ENCODE results near the gene GRIN2C. TPM values are rescaled to one million over a fixed set of nuclear protein-coding genes. Genes with fewer than 3 reads are reported as not detected.

Gene GRIN2C
- total RNA-seq, 1 donor from 2014 or later = not detected

DNA sequence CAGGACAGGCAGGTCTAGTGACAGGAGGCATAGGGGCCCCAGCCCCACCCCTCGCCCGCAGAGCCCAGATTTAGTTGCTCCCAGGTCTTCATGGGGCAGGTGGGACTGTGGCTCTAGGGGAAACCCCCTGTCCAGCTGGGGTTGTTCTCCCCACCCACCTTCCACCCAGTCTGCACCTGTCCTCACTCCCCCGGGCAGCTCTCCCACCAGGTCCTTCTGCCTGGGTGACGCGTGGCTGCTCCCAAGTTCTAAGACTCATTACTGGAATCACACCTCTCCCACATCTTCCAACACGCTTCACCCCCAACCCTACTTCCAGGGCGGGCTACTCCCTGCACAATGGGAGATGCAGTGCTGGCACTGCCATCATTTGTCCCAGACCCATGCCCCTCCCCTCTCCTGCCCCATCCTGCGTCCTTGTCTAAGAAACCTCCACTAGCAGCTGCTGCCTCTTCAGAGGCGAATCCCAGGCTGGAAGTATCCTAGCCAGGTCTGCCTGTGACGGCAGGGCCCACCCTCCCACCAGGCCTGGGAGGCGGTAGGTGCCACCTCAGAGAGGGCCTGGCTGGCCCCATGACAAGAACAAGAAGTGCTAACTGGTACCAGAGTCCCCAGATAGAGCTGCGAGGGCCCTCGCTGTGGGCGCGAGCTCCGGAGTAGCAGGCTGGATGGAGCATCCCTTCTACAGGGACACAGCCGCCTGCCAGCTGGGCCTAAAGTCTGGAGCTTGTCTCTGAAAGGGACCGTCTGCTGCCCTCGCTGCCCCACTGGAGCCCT lies 22.8 kb downstream of the GRIN2C start:
- no peak for DNase-seq (ENCODE audit: low read depth)
- TF ChIP-seq, protein P1, sequence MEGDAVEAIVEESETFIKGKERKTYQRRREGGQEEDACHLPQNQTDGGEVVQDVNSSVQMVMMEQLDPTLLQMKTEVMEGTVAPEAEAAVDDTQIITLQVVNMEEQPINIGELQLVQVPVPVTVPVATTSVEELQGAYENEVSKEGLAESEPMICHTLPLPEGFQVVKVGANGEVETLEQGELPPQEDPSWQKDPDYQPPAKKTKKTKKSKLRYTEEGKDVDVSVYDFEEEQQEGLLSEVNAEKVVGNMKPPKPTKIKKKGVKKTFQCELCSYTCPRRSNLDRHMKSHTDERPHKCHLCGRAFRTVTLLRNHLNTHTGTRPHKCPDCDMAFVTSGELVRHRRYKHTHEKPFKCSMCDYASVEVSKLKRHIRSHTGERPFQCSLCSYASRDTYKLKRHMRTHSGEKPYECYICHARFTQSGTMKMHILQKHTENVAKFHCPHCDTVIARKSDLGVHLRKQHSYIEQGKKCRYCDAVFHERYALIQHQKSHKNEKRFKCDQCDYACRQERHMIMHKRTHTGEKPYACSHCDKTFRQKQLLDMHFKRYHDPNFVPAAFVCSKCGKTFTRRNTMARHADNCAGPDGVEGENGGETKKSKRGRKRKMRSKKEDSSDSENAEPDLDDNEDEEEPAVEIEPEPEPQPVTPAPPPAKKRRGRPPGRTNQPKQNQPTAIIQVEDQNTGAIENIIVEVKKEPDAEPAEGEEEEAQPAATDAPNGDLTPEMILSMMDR (conservative IDR thresholded peaks at IDR 0.05; ENCODE audit: low read depth, low read length) = no peak
- H3K4me3 ChIP-seq (ENCODE audit: low read depth, low read length) = no peak overlapping the region

DNA sequence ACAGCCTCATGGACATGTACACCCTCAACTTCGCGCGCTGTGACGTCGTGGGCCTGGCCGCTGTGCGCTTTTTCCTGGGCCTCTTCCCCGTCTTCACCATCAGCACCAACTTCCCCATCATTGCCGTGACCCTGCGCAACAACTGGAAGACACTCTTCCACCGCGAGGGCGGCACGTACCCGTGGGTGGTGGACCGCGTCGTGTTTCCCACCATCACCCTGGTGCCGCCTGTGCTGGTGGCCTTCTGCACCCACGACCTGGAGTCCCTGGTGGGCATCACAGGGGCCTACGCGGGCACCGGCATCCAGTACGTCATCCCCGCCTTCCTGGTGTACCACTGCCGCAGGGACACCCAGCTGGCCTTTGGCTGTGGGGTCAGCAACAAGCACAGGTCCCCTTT lies 23.5 kb downstream of the GRIN2C start:
- no peak overlapping the region for H3K4me3 ChIP-seq (ENCODE audit: low read depth, low read length)
- no peak for DNase-seq (ENCODE audit: low read depth)
- TF ChIP-seq, protein P1 (conservative IDR thresholded peaks at IDR 0.05; ENCODE audit: low read depth, low read length) = no peak

DNA sequence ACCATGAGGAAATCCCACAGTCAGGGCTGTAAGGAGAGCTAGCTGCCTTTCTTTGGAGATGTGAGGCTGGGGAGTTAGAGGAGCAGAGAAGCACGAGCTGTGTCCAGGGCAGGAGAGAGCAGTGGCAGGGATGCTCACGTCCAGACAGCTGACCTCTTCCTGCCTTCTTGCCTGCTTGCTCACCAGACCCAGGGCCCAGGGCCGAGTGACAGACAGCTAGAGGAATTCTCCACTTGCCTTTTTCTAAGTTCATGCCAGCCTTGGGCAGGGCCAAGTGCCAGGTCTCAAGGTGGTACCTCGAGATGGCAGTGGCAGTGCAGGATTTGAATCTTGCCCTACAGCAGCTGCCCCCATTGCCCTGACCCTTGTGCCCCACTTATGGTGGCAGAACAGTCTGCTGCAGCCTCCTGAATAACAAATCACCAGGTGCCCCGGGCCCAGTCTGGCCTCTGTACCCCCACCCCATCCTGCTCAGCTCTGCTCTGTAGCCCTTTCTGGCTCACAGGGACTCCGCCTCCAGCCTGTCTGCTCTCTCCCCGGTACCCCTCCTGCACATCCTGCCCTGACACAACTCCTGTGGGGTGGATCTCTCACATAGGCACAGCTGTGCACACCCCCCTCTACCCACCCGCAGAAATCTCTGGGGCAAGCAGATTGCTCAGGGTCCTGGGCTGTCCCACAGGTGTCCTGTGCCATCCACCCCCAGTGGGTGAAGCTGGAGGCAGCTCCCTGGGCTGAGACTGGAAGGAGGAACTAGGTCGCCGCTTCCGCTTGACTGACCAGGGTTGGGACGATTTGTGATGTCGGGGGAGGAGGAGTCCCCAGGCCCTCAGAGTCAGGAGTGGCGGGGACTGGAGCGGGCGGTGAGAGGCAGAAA lies 25.9 kb downstream of the GRIN2C start:
- DNase-seq (ENCODE audit: low read depth) = no peak
- no peak overlapping the region for H3K4me3 ChIP-seq (ENCODE audit: low read depth, low read length)
- TF ChIP-seq, protein P1 (conservative IDR thresholded peaks at IDR 0.05; ENCODE audit: low read depth, low read length) = no peak

DNA sequence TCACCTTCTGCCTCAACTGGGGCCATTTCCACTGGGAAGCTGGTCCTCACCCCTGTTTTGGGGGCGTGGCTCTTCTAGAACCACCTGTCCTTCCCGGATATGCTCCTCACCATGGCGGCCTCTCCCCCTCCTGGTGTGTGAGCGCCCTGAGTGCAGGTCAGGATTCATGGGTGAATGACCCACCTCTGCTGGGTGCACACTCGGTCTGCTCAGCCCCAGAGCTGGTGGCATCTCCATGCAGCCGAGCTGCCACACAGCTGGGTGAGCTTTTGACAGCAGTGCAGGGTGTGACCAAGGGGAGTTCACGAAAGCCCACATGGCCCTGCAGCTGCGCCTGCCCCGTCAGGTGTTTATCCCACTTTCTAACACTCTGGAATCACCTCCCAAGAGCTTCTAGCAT lies 27.3 kb downstream of the GRIN2C start:
- TF ChIP-seq, protein P1 (conservative IDR thresholded peaks at IDR 0.05; ENCODE audit: low read depth, low read length) = no peak
- DNase-seq (ENCODE audit: low read depth) = no peak
- no peak overlapping the region for H3K4me3 ChIP-seq (ENCODE audit: low read depth, low read length)

DNA sequence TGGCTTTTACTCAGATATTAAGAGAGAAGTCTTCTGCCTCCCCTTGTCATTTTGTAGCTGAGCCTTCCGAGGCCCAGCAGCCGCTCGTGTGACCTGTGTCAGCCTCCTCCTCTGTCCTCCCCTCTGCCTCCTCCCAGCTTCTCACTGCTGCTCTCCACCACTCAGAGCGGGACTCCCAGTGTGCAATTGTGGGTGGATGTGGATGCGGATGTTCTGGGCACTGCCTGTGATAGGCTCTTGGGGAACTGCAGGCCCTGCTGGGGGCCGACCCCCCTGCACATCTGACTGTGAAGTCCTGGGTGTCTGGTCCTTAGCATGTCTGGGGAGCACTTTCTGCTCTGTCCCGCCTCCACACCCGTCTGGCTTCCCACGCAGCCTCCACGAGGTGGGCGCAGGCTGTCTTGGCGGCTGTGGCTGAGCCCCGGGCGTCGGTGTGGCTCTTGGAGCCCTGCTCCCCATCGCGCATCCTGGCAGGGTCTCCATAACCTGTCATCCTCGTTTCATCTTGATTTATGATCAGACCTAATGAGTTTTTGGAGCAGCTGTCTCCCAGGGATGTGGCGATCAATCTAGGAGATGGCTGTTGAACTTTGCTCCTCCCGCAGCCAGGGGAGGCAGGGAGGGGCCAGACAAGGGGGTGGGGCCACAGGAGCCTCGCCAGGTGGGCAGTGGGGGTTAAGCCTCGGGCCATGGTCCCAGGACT lies 28.1 kb downstream of the GRIN2C start:
- DNase-seq (ENCODE audit: low read depth) = no peak
- no peak overlapping the region for H3K4me3 ChIP-seq (ENCODE audit: low read depth, low read length)
- TF ChIP-seq, protein P1 (conservative IDR thresholded peaks at IDR 0.05; ENCODE audit: low read depth, low read length) = no peak

DNA sequence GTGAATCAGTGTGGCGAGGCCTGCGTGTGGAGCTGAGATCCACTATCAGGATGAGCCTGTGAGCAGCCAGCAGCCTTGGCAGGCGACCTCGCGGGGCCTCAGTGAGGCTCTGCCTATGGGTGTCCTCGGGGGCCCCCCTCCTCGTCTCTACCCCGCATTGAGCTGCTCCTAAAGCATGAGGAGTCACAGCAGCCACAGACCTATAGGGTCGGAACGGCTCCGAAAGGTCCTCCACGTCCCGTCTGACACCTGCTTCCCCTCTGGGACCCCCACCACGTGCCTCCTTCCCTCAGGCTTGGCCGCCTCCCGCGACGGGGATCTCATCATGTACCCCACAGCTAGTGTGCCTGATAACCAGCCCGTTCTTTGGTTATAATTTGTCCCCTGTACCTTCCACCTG lies 28.8 kb downstream of the GRIN2C start:
- no peak for DNase-seq (ENCODE audit: low read depth)
- TF ChIP-seq, protein P1 (conservative IDR thresholded peaks at IDR 0.05; ENCODE audit: low read depth, low read length) = no peak

More for the DNA sequence above, 28.8 kb downstream of the GRIN2C start:
- H3K4me3 ChIP-seq (ENCODE audit: low read depth, low read length) = no peak overlapping the region
